ENCODE measurements around the gene GLT6D1. TPM values are rescaled to one million over a fixed set of nuclear protein-coding genes. Genes with fewer than 3 reads are reported as not detected.

Gene GLT6D1
- total and polyA plus RNA-seq, 2 of the 4 experiments (the other 2 are of a cell fraction), result not detected

- no peak overlapping the region for H2BK120ac ChIP-seq (ENCODE audit: low read depth, low read length)
- H3K14ac ChIP-seq (replicated peaks; ENCODE audit: low read depth, low read length), result no peak overlapping the region
- no peak overlapping the region for H4K91ac ChIP-seq (ENCODE audit: insufficient read depth, low read depth, low read length)
- ChIA-PET CTCF (no interaction called here), POLR2A (ENCODE audit: unreplicated experiment) (no interaction called here)
- H3K27me3 ChIP-seq (ENCODE audit: control insufficient read depth, insufficient read depth, low read length), result no peaks in the 10 kb centered on the region; the same call in 1 of the 2 replicates
- no peak overlapping the region for H3K27ac ChIP-seq (ENCODE audit: insufficient read depth, low read length)
- no peak overlapping the region for H2AFZ ChIP-seq (replicated peaks; ENCODE audit: low read length, poor library complexity)
- dilution Hi-C loops (cut with HindIII; ENCODE audit: low sequenced_read_pairs, unreplicated experiment) (no loop called here), intact Hi-C loops (cut with micrococcal nuclease) (no loop called here), in situ Hi-C loops (cut with MboI; ENCODE audit: low sequenced_read_pairs) (no loop called here)
- no peak overlapping the region for H3K18ac ChIP-seq (ENCODE audit: low read depth, low read length)
- H3K36me3 ChIP-seq (ENCODE audit: control insufficient read depth, insufficient read depth, low read length), result no peaks in the 10 kb centered on the region
- no peak overlapping the region for H3K4ac ChIP-seq (ENCODE audit: low read depth, low read length)
- no peak overlapping the region for H3K4me3 ChIP-seq (ENCODE audit: insufficient read depth, low read depth, low read length)
- no peak overlapping the region for H3K9ac ChIP-seq (ENCODE audit: low read depth, low read length)
- H2AK9ac ChIP-seq (replicated peaks; ENCODE audit: low read depth, low read length, poor library complexity), result no peak overlapping the region
- TF ChIP-seq MAZ (IDR thresholded peaks at IDR 0.05; ENCODE audit: borderline replicate concordance, low read depth, low read length) (no peak), NFE2L2 (IDR thresholded peaks at IDR 0.05; ENCODE audit: low read depth, low read length) (no peak), BHLHE40 (IDR thresholded peaks at IDR 0.05; ENCODE audit: low read depth, low read length) (no peak), CEBPB (IDR thresholded peaks at IDR 0.05; ENCODE audit: low read depth, low read length) (no peak), SMC3 (IDR thresholded peaks at IDR 0.05; ENCODE audit: low read depth, low read length) (no peak), RAD21 (IDR thresholded peaks at IDR 0.05; ENCODE audit: low read length) (no peak), MXI1 (IDR thresholded peaks at IDR 0.05; ENCODE audit: borderline replicate concordance, low read depth, low read length) (no peak), RFX5 (IDR thresholded peaks at IDR 0.05; ENCODE audit: low read depth, low read length) (no peak), ELK1 (IDR thresholded peaks at IDR 0.05; ENCODE audit: borderline replicate concordance, low read depth, low read length) (no peak)
- H3K9me3 ChIP-seq (ENCODE audit: control insufficient read depth, insufficient read depth, low read length), result no peaks in the 10 kb centered on the region
- H4K5ac ChIP-seq (ENCODE audit: low read depth, low read length), result no peak overlapping the region
- WGBS, 2 experiments (ENCODE audit: extremely low coverage in 2 of 2, insufficient read length in 1 of 2), result 59% methylated on average over 7 of the region's 15 CpGs; no CpG with 5 or more reads in 1 of the 2 experiments
- no peaks in the 10 kb centered on the region for H3K9me1 ChIP-seq (ENCODE audit: insufficient read depth, low read length)
- ATAC-seq (ENCODE audit: low read depth), result no peak
- no peak overlapping the region for H2BK5ac ChIP-seq (ENCODE audit: low read depth, low read length, poor library complexity, severe bottlenecking)
- H2AK5ac ChIP-seq (ENCODE audit: low read depth, low read length), result no peak overlapping the region
- no peaks in the 10 kb centered on the region for H3K79me1 ChIP-seq (ENCODE audit: low read depth in 1 of 2, low read length in 2 of 2)
- no peak overlapping the region for H3K4me2 ChIP-seq (ENCODE audit: low read depth, low read length)
- no peak overlapping the region for H3K23ac ChIP-seq (ENCODE audit: low read depth, low read length)
- H4K8ac ChIP-seq (ENCODE audit: low read depth in 2 of 2, low read length in 2 of 2), result no peak overlapping the region
- BruUV-seq (replicated peaks), result no TSS peak
- H2BK20ac ChIP-seq (ENCODE audit: low read depth, low read length), result no peak overlapping the region
- no peak overlapping the region for H3K56ac ChIP-seq (ENCODE audit: extremely low read depth, insufficient read depth, low read length)
- DNase-seq, result no peak
- H4K20me1 ChIP-seq (ENCODE audit: insufficient read depth, low read length), result no peaks in the 10 kb centered on the region
- no peaks in the 10 kb centered on the region for H3K4me1 ChIP-seq (ENCODE audit: control insufficient read depth, insufficient read depth, low read length)
- H2BK15ac ChIP-seq (ENCODE audit: low read depth, low read length), result no peak overlapping the region
These were observed 44.2 kb upstream of the GLT6D1 start for GRCh38 chr9:135683401-135684034.

Data from IMR-90 (cell line).